Measurements from ENCODE around the gene RASAL2. TPM values are rescaled to one million over a fixed set of nuclear protein-coding genes. Genes with fewer than 3 reads are reported as not detected.

Gene RASAL2
- total RNA-seq, 1 donor from 2014 or later = 26.8 TPM

DNA sequence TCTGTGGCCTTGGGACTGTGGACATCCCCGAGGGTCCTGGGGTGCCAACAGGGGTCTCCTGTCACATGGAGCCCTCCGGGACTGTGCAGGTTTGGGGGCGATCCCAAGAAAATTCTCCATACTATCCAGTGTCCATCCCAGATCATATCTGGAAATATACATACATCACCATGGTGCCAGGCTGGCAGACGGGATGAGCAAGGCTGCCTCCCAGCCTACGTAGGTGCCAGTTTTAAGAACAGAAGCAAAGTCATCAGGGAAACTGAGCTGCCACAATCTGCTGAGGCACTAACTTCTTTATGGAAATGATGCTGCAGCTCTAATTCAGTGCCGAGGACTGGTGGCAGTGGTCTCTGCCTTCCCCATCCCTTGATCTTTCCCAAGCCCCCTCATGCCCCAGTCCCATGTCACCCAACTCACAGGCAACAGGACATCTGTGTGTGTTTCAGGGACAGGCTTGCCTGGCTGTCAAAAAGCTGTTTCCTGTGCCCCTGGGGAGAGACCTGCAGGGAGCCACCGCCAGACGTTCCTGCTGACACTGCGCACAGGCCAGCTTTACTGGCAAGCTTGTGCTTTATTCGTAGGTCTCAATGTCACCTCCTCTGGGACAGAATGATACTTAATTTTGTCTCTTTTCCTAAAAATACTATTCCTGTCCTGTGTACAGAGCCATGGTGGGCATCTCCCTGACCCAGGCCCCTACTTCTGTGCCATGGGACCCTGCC lies 434.5 kb downstream of the RASAL2 start:
- intact Hi-C loops (cut with DNase I) = no loop called here
- ATAC-seq (ENCODE audit: poor library complexity) (no peak), DNase-seq (no peak)

DNA sequence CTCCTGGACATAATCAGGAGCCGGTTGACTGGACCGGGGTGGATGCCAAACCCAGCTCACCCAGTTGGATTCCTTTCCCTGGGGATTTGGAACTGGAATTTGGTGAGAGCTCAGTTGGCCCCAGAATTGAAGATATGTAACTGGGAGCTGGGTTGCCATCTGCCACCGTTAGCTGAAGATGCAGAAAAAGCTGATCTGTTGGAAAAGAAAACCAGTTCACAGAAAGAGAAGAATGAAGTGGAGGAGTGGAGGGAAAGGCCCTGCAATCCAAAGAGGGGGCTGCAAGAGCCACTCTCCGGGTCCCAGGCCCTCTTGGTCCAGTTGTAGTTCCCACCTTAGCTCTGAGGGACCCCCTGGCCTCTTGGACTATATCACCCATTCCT lies 435.0 kb downstream of the RASAL2 start:
- intact Hi-C loops (cut with DNase I) = no loop called here
- ATAC-seq (ENCODE audit: poor library complexity) (no peak), DNase-seq (no peak)

DNA sequence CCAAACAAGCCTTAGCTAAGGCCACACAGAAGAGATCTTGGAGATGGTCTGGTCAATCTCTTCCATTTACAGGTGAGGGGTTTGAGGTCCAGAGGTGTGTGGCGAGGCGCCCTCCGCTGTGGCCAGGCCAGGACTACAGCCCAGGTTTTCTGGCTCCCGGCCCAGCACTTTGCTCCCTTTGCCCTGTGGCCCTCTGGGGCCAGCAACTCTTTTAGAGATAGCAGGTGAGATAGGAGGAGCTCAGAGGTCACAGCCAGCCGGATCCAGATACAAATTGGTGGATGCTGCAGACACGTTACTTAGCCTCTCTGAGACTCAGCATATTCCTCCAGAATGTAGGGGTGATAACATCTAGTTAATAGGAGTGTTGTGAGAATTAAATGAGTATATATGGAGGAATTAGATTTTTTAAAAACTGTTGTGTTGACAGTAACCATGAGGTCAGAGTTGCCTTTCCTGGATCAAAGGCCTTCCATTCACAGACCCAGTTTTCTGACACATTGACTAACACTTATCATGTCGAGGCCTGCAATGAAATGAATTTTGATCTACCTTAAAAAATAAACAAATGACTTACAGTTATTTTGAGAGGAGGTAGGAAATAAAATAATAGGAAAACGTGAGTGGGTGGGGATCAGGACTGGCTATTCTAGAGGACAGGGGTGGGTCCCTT lies 435.6 kb downstream of the RASAL2 start:
- DNase-seq = no peak
- no peak for ATAC-seq (ENCODE audit: poor library complexity)
- intact Hi-C loops (cut with DNase I) = no loop called here

DNA sequence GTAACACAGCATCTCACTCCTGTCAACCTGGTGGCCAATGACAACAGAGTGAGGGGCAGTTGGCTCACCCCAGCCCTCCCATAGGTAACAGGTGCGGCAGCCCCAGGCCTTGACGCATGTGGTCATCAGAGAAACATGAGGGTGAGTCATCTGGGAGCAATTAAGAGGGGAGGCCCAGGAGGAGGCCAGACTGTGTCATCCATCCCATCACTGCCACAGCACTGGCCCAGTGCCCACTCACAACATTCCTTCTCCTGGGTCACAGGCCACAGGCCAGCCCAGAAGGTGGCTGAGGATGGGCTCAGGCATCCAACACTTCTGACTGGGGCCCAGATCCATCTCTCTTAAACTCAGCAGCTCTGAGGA lies 436.1 kb downstream of the RASAL2 start:
- DNase-seq (no peak), ATAC-seq (ENCODE audit: poor library complexity) (peak; percentile 15)
- intact Hi-C loops (cut with DNase I) = no loop called here

DNA sequence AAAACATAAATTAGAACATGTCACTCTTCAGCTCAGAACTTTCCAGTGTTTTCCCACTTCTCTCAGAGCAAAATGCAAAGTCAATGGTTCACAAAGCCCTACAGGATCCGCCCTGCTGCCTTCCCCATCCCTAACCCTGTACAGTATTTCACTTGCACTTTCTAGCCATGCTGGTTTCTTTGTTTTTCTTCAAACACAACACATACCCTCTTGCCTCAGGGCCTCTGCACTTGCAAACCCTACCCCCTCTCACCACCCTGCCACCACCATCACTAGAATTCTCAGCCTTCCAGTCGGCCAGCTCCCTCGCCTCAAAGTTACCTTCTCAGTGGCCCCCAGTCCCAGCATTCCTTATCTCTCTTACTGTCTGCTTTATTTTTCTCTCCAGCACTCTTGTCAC lies 436.6 kb downstream of the RASAL2 start:
- ATAC-seq (ENCODE audit: poor library complexity) (no peak), DNase-seq (no peak)
- intact Hi-C loops (cut with DNase I) = no loop called here

DNA sequence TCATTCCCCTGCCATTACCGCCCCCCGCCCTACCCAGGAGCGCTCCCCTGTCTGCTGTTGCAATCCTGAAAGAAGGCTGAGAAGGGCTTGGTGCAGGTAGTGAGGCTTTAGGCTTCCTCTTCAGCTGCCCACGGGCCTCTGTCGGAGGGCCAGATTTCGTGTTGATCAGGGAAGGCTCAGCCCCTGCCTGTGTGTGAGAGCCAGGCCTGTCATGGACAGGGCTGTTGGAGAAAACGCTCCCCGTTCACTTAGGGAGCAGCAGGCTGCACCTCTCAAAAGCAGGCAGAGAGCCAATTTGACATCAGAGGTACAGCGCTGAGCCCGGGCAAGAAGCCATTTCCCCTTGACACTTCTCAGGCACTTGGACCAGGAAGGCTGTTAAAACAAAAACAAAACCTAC lies 438.0 kb downstream of the RASAL2 start:
- peak; percentile 5 for ATAC-seq (ENCODE audit: poor library complexity)
- no peak for DNase-seq
- intact Hi-C loops (cut with DNase I) = no loop called here

DNA sequence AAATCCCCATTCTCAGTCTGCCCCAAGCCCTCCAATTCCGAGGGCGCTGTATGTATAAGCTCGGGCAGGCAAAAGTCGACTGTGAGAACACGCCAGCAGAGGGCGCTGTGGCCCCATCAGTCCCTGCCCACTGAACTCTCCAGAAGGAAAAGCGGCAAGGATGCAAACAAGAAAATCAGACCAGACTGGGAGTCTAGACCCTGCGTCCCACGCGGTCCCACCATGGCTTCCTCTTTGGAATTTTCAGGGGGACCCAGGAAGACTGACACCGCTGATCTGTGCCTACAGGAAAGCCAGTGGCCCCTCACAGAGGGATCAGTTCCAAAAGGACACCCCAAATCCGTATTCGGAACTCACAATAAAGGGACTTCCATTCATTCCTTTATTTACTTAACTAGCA lies 438.5 kb downstream of the RASAL2 start:
- DNase-seq (peak; percentile 92), ATAC-seq (ENCODE audit: poor library complexity) (peak; percentile 67)
- intact Hi-C loops (cut with DNase I) = no loop called here

DNA sequence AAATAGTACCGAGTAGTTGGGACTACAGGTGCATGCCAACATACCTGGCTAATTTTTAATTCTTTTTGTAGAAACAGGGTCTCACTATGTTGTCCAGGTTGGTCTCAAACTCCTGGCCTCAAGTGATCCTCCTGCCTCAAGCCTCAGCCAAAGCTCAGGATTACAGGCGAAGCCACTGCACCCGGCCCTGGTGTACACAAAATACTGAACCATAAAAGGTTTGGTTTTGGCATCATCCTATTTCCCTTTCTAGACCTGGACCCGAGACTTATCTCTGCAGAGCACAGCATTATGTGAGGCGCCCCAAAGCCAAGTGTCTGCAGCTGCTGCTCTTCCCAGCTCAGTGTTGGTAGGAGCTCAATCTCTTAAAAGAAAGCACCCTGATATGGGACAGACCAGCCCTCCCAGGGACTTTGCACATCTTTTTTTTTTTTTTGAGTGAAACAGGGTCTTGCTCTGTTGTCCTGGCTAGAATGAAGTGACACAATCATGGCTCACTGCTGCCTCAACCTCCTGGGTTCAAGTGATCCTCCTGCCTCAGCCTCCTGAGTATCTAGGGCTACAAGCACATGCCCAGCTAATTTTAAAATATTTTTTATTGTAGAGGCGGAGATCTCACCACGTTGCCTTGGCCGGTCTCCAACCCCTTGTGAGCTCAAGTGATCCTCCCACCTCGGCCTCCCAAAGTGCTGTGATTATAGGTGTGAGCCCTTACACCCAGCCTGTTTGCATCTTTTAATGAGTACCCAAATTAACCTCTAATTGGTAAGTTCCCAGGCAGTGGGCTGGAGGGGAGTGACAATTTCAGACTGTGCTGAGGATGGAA lies 439.4 kb downstream of the RASAL2 start:
- DNase-seq (no peak), ATAC-seq (ENCODE audit: poor library complexity) (no peak)
- intact Hi-C loops (cut with DNase I) = no loop called here

Other genes starting within 250 kb of the RASAL2 start
- gene SEC16B, start 124.0 kb upstream of the RASAL2 start, total RNA-seq = 1.3 TPM